Skin of body (tissue), 2 donors: Measurements from ENCODE around the gene UGT1A5. TPM values are rescaled to one million over a fixed set of nuclear protein-coding genes. Genes with fewer than 3 reads are reported as not detected.

Experiments used
- DNase-seq: peaks from one replicate; lab custom pipeline; 2025; lab: John Stamatoyannopoulos, UW
- total RNA-seq: library from RNA; depleted of rRNA; stranded (reverse); fragments of >200 nt; gene quantifications from one replicate; pipeline ENCODE4 v1.2.3, GENCODE V29; 2014

UGT1A5 gene
- total RNA-seq, result not detected

DNA sequence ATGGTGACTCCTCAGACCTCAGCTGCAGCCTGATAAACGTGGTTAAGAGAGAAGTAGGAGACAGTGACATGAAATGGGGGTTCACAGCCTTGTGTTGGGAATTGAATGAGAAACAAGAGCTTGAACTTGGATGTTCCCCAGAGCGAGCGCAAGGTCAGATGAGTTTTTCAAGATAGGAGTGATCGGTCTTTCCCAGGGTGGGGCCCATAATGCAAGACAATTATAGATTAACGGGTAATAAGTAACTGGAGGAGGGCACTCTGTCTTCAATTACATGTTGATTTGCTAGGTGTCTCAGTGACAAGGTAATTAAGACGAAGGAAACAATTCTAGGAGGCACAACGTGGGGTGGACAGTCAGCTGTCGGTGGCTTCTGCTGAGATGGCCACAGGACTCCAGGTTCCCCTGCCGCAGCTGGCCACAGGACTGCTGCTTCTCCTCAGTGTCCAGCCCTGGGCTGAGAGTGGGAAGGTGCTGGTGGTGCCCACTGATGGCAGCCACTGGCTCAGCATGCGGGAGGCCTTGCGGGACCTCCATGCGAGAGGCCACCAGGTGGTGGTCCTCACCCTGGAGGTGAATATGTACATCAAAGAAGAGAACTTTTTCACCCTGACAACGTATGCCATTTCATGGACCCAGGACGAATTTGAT is at the start of gene UGT1A5:
TSS of gene UGT1A5 (plus strand) at position 297 of the 651 bp plus-strand sequence. CDS start at position 382, 85 bp downstream.
- no peak for DNase-seq

GRCh38 chr2:233663911-233664310 is 48.8 kb upstream of the UGT1A5 start:
- no peak for DNase-seq

- no peak for DNase-seq
Measured at GRCh38 chr2:233668605-233669260, 44.0 kb upstream of the UGT1A5 start.

DNA sequence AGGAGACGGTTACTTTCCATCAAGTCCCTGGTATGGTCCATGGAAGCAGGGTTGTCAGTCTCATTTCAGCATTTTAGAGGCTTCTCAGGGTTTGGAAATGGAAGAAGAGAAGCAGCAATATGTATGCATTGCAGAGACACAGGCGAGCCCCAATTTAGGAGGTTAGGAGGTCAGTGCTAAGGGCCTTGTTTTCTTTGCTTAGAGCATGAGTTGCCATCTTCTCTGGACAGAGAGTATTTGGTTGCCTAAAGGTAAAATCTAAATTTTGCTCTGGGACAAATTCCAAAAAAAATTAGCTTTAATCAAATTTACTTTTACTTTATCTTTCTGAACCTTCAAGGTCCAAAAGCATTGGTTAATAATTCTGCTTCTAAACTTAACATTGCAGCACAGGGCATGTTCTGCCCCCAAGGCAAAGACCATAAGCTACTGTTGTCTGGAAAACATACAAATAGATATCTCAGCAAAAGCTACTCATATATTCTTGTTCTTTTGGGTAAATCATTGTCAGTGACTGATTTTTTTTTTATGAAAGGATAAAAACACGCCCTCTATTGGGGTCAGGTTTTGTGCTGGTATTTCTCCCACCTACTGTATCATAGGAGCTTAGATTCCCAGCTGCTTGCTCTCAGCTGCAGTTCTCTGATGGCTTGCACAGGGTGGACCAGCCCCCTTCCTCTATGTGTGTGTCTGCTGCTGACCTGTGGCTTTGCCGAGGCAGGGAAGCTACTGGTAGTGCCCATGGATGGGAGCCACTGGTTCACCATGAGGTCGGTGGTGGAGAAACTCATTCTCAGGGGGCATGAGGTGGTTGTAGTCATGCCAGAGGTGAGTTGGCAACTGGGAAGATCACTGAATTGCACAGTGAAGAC is 41.2 kb upstream of the UGT1A5 start, which contains the start of gene UGT1A9:
TSS of gene UGT1A9 (plus strand) at position 609 of the 872 bp plus-strand sequence. CDS start at position 646, 37 bp downstream.
- no peak for DNase-seq

- DNase-seq, result no peak
Measured at GRCh38 chr2:233672886-233673285, 39.8 kb upstream of the UGT1A5 start.

GRCh38 chr2:233673896-233674295 is 38.8 kb upstream of the UGT1A5 start:
- no peak for DNase-seq

DNA sequence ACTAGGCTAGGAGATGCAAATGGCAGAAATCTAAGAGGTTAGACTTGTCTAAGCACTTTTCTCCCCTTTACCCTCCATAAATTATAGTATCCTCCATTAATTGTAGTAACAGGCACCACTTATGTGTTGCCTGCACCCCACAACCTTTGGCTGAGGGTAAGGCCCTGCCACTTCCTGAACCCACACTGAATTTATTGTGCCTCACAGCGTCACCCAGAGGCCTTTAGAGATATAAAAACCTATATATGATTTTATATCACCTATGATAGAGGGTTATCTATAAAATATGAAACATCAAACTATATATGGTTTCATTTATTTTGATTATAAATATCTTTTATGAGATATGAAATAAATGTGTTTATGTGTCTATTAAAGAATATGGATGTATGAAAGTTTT is 38.4 kb upstream of the UGT1A5 start:
- DNase-seq, result no peak

DNA sequence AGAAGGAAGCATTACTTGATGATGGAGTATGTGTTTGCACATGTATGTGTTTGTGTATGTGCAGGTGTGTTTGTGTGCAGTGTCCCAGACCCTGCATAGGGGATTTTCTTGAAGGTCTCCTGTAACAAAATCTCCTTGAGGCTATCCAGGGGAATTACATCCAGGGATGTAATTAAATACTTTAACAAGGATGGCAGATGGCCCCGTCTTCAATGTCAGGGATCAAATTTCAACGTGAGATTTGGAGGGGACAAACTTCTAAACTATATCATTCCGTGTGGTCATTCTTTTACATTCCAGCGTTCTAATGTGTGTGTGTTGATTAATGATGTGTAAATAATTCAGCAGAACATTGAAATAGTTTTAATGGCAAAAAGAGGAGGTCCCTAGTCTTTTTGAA is 37.7 kb upstream of the UGT1A5 start:
- DNase-seq, result no peak

DNA sequence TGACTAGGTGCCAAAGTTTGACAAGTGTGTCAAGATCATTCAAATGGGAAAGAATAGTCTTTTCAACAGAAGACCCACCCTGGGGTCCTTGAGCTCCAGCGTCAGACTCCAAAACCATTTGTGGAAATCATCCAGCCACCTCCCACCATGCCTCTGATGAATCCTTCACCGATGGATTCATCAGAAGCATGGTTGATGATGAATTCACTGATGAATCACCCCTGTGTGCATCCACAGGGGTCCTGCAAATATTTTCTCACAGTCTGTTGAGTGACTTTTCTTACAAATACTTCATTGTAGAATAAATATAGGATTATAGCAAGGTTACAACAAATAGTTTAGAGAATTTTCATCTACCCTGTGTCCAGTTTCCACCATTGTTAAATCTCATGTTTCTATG is 36.7 kb upstream of the UGT1A5 start:
- DNase-seq, result no peak

GRCh38 chr2:233679196-233679595 is 33.5 kb upstream of the UGT1A5 start:
- DNase-seq, result no peak

- no peak for DNase-seq
Measured at GRCh38 chr2:233680361-233681045, 32.2 kb upstream of the UGT1A5 start.

DNA sequence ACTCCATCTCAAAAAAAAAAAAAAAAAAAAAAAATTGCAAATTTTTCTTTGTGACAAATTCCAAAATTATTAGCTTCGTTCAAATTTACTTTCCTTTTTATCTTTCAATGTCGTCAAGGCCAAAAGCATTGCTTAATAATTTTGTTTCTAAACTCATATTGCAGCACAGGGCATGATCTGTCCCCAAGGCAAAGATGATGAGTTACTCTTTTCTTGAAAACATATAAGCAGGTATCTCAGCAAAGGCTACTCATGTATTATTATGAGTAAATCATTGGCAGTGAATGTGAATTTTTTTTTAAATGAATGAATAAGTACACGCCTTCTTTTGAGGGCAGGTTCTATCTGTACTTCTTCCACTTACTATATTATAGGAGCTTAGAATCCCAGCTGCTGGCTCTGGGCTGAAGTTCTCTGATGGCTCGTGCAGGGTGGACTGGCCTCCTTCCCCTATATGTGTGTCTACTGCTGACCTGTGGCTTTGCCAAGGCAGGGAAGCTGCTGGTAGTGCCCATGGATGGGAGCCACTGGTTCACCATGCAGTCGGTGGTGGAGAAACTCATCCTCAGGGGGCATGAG is 31.1 kb upstream of the UGT1A5 start, which contains the start of gene UGT1A7:
TSS of gene UGT1A7 (plus strand) at position 381 of the 579 bp plus-strand sequence. CDS start at position 418, 37 bp downstream.
- no peak for DNase-seq

DNA sequence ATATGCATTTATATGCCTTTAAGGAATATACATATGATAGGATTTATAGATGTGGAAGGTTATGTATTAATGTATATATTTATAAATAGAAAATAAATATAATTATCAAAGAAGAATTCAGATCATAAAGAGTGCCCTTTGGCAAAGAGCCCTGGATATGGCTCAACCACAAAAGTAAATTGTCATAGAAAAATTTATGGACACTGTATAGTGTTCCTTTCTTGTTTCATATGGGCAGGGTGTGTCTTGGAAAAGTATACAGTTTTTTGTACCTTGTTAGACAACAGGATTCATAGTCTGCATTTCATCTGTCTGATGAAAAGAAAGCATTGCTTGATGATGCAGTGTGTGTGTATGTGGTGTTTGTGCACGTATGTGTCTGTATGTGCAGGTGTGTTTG is 28.1 kb upstream of the UGT1A5 start:
- DNase-seq, result no peak

DNA sequence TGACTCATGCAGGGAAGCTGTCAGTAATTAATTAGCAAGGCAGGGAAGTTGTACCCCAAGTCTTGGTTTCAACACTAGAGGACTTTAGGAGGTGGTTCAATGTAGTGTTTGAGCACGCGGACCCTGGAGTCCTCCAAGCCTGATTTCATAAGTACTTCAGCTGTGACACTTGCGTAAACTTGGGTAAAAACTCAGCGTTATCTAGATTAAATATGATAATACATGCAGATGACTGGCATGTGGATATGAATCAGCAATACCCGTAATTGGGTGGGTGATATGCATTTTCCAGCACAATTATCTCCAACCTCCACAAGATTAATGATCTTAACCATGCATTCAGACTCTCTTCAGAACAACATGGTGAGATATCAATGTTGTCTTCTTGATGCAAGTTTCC is 25.8 kb upstream of the UGT1A5 start:
- no peak for DNase-seq

DNA sequence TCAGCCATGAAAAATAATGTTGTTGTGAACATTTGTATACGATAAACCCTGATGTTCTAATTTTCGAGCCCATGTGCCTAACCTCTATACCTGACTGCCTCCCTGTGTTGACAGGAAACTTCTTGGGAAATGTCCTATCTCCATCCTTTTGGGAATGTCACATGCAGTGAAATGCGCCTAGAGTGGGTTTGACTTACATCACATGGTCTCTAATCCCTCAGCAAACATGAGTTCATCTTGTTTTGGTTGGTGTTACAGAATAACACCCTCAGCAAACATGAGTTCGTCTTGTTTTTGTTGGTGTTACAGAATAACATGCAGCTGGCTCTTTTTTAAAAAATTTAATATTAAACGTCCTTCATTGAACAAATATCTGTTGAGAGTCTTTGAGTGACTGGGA is 24.4 kb upstream of the UGT1A5 start:
- no peak for DNase-seq

DNA sequence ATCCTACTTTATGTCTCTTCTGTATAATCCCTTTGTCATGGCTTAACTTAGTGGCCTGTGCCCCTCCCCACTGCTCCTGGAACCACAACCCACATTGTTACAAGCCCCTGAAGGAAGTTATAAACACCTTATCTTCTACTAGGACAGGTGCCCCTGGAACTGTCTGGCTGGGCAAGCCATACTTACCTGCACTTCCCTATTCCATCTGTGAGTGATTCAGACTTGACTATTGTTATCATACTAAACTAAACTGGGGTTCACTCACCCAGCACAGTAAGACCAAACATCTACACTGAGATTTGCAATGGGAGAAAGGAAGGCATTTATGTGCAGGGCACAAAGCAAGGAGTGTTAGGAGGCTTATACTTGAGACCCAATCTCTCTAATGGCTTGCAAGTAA is 23.7 kb upstream of the UGT1A5 start:
- no peak for DNase-seq

DNA sequence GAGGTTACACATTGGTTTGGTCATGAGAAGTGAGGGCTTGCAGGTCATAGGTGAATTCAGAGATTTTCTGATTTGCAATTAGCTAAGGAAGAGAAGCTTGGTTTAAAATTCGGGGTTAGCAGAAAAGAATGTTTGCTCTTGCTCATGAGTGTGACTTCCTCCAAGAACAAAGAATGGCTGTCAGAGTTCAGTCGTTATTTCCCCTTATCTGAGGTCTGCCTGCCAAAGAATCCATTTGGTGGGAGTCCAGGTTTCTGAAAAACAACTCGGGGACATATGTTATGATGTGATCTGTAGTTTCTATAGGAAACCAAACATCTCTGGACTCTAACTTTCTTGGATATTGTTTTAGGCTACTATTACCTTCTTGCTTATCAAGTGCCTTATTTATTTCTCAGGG is 23.2 kb upstream of the UGT1A5 start:
- DNase-seq, result no peak

GRCh38 chr2:233690444-233690843 is 22.3 kb upstream of the UGT1A5 start:
- no peak for DNase-seq

- DNase-seq, result no peak
Measured at GRCh38 chr2:233691443-233692433, 21.0 kb upstream of the UGT1A5 start.

DNA sequence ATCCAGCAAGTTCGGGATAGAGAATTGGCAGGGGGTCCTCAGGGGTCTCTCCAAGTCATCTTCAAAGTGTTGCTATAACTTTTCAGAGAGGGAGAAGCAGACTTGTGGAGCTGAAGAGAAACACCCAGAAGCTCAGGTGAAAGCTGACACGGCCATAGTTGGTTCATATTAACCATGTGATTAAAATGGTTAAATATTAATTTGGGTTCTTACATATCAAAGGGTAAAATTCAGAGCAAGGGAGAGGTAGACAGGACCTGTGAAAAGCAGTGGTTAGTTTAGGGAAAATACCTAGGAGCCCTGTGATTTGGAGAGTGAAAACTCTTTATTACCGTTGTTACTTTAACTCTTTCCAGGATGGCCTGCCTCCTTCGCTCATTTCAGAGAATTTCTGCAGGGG is 20.1 kb upstream of the UGT1A5 start, which contains the start of gene UGT1A6:
TSS of gene UGT1A6 (plus strand) at position 243 of the 400 bp plus-strand sequence. CDS start at position 358, 115 bp downstream.
- DNase-seq, result no peak
